HT-29 (cell line): Measurements from ENCODE around the gene PAX6. TPM values are rescaled to one million over a fixed set of nuclear protein-coding genes. Genes with fewer than 3 reads are reported as not detected.

ENCODE experiments used
- DNase-seq: peaks from one replicate; pipeline ENCODE4 v3.0.0-alpha.2; 2015; ENCODE audit warnings: low spot score
- total RNA-seq: library from RNA; depleted of rRNA; stranded (reverse); fragments of >200 nt; shearing (Covaris generic); gene quantifications from 2 replicates; pipeline ENCODE4 v1.2.3, GENCODE V29; 2014

The PAX6 gene
- total RNA-seq, 1 experiment from 2014 or later: not detected

- no peak for DNase-seq
Observed at GRCh38 chr11:31808721-31809540, 2.2 kb downstream of the PAX6 start.

GRCh38 chr11:31807799-31808667 is 3.1 kb downstream of the PAX6 start:
- DNase-seq: no peak

GRCh38 chr11:31806928-31807798 is 4.0 kb downstream of the PAX6 start:
- DNase-seq: no peak

- DNase-seq: no peak
Observed at GRCh38 chr11:31806186-31806927, 4.8 kb downstream of the PAX6 start.

GRCh38 chr11:31805629-31806185 is 5.4 kb downstream of the PAX6 start:
- no peak for DNase-seq

DNA sequence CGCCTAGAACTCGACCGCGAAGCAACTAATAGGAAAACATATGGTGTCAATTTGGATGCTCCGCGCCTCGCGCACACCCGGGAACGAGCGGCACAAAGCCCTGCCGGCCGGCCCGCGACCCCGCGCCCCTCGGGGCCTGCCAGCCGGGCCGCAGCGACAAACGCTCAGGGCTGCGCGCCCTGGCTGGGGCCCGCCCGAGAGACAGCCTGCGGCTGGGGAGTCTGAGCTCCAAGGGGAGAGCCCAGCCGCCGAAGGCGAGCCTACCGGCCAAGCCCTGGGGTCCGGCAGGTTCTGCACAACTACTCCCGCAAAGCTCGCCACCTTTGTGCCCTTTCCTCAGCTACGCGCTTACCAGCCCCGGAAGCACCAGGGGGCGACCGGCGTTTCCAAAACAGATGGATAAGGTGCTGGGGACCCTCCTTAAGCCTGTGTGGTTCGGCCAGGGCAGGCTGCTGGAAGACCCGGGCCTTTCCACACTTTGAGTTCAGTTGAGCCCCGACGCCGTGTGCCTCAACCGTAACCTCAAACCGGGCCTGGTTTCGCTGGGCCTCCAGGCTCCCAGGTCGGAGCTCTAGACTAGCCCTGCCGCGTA is 6.0 kb downstream of the PAX6 start:
- no peak for DNase-seq

GRCh38 chr11:31804312-31805036 is 6.6 kb downstream of the PAX6 start:
- DNase-seq: no peak

DNA sequence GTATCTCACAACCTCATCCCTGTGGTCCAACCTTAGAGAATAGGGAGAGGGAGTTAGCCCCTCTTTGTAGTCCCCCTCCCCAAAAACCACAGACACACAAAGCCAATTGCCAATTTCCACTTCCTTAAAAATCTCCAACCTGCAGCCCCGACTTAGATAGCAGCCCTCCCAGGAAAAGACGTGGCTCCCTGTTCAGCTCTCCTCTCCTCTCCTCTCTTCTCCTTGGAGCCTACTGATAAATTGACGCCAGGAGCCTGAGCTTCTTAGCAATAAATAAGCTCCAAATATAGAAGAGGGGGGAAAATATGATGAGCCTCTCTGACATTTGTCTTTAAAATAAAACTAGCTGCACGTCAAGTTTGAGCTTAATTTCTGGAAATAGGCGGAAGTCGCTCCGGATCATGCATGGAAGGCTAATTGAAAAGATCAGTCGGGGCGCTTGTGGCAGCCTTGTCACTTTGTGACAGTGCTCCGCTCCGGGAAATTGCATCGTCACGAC is 7.3 kb downstream of the PAX6 start:
- DNase-seq: no peak

DNA sequence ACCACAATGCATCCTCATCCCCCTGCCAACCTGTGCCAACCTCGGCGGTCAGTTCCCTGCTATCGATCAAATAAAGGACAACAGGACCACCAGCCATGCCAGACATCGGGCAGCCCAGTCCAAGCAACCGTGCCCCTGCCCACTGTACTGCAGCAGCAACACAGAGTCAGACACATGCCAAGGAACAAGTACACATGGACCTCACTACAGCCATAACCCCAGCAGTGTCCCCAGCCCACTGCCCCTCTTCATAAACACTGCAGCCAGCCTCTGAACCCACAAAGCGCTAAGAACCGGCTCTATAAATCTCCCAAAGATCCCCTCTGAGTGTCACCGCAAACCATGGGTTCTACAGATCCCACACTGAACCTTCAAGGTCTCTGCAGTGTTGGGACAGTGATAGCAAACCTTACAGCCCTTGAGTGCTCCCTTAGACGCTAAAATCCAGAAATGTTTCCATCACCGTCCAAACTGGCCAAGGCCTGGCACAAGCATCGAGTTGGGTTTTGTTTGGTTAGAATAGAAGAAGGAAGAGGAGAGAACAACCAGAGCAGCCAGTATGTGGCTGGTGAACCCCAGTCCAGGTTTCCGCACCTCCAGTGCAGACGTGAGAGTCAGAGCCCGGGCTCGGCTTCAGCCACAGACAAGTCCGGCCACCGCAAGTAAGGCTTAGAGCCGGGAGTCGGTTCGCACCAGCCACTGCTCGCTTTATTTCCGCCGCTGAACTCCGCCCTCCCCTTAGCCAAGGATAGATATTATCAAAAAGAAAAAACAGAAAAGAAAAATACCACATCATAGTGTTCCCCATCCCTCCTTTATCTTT is 7.9 kb downstream of the PAX6 start:
- DNase-seq: no peak

DNA sequence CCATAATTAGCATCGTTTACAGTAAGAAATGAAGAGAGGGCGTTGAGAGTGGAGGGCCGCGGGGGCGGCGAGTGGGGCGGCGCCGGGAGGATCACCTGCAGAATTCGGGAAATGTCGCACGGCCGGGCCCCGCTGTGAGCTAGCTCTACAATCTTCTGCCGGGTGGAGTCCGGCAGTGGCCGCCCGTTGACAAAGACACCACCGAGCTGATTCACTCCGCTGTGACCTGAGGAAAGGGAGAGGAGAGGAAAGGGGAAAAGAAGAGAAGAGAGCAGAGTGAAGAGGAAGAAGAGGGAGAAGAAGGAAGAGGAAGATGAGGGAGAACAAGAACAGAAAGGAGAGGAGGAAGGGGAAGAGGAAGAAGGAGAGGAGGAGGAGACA is 8.5 kb downstream of the PAX6 start:
- no peak for DNase-seq

DNA sequence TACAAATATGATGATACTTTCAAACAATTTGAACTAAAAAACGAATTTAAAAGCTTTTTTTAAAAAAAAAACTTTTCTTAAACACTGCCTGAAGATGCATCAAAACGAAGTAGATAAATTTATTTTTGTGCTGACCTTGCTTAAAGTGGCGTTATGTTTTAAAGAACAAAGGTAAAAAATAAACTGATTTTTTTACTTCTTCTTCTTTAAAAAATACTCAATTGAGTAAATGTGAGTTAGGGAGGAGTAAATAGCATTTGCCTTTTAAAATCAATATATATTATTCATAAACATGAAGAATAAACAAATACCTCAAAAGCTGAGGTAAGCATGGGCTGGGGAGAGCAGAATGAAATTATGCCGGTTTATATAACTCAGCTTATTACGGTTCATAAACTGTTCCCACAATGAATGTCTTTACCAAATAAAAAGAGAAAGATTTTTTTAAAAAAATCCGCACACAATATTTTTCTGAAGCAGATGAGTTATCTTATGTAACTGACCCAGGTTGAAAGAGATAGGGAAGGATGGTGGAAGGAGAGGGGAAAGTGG is 9.0 kb downstream of the PAX6 start:
- no peak for DNase-seq

DNA sequence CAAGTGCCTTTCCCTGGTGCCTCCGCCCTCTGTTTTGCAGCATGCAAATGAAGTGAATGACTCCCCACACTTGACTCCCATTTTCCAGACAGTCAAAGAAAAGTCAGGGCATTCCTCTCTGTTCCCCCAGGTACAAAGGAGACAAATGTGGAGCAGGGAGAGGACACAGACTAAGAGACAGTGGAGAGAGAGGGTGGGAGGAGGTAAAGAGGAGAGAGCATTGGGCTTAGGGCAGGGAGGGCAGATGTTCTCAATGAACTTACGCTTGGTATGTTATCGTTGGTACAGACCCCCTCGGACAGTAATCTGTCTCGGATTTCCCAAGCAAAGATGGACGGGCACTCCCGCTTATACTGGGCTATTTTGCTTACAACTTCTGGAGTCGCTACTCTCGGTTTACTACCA is 9.8 kb downstream of the PAX6 start:
- no peak for DNase-seq

DNA sequence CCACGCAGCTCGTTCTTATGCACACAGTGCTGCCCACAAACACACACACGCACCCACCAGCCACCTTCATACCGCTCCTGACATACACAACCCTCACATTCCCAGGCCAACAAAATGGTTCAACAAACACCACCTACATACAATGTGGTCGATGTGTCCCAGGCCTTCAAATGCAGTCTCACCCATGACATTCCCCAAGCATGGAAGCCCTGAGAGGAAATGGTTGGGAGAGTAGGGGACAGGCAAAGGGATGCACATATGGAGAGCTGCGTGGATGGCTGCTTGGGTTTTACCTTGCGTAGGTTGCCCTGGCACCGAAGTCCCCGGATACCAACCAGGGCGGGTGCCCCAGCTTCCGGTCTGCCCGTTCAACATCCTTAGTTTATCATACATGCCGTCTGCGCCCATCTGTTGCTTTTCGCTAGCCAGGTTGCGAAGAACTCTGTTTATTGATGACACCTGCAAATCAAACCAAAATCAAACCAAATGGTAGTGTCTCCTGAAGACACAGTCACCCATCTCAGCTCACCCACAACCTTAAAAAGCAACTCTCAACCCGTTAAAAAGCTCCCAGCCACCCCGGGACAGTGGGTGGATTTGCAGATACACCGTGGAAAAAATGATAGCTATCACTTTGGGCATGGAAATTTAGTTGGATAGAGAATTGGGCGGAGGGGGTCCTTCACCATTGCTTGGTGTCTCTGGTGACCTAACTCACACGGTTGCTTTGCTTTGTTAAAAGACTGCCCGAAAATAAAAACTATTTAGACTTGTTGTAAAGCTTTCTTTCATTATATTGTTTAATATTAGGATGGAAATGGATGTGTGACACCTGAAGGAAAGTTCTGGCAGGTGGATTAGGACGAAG is 10.5 kb downstream of the PAX6 start:
- DNase-seq: no peak

- DNase-seq: no peak
Observed at GRCh38 chr11:31799435-31800397, 11.4 kb downstream of the PAX6 start.

GRCh38 chr11:31798554-31799434 is 12.3 kb downstream of the PAX6 start:
- DNase-seq: no peak
